AG04449 (cell line): ENCODE measurements around the gene KRT28.

Source experiments
- CTCF ChIA-PET: fragments of 350-600 bp; formaldehyde crosslinking; extraction: SDS; loops from one replicate; lab custom pipeline; 2021; ENCODE audit warnings: antibody characterized with exemption; lab: Yijun Ruan, JAX
- POLR2A ChIA-PET: fragments of 400-600, 350-600 bp; formaldehyde crosslinking; extraction: SDS; loops from one replicate; lab custom pipeline; 2020; ENCODE audit warnings: antibody characterized with exemption, inconsistent platforms; lab: Yijun Ruan, JAX
- DNase-seq: peaks from one replicate; pipeline ENCODE4 v3.0.0-alpha.2; 2010; ENCODE audit warnings: low read depth, low spot score
- H3K4me3 ChIP-seq: 2 replicates; pipeline ENCODE4 v1.5.1; 2011; ENCODE audit warnings: low read depth, mild to moderate bottlenecking, control low read depth, low read length
- TF ChIP-seq, protein P1 (sequence below): IDR thresholded peaks from one replicate; pipeline ENCODE4 v1.5.1; 2011; ENCODE audit warnings: mild to moderate bottlenecking, moderate library complexity, low read length, control low read depth, inconsistent platforms; ENCODE audit not compliant: insufficient read depth; ENCODE audit errors: missing control alignments

Gene KRT28, protein sequence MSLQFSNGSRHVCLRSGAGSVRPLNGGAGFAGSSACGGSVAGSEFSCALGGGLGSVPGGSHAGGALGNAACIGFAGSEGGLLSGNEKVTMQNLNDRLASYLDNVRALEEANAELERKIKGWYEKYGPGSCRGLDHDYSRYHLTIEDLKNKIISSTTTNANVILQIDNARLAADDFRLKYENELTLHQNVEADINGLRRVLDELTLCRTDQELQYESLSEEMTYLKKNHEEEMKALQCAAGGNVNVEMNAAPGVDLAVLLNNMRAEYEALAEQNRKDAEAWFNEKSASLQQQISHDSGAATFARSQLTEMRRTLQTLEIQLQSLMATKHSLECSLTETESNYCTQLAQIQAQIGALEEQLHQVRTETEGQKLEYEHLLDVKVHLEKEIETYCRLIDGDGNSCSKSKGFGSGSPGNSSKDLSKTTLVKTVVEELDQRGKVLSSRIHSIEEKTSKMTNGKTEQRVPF

GRCh38 chr17:40799859-40800258 is at the start of gene KRT28:
KRT28 (minus strand) TSS chr17:40799959; CDS start chr17:40799893, 66 bp downstream.
- TF ChIP-seq, protein P1, sequence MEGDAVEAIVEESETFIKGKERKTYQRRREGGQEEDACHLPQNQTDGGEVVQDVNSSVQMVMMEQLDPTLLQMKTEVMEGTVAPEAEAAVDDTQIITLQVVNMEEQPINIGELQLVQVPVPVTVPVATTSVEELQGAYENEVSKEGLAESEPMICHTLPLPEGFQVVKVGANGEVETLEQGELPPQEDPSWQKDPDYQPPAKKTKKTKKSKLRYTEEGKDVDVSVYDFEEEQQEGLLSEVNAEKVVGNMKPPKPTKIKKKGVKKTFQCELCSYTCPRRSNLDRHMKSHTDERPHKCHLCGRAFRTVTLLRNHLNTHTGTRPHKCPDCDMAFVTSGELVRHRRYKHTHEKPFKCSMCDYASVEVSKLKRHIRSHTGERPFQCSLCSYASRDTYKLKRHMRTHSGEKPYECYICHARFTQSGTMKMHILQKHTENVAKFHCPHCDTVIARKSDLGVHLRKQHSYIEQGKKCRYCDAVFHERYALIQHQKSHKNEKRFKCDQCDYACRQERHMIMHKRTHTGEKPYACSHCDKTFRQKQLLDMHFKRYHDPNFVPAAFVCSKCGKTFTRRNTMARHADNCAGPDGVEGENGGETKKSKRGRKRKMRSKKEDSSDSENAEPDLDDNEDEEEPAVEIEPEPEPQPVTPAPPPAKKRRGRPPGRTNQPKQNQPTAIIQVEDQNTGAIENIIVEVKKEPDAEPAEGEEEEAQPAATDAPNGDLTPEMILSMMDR: no peak
- H3K4me3 ChIP-seq: no peak within 1 kb of the TSS
- ChIA-PET CTCF (interaction anchor here (1.3 to 2.1 kb wide), 3 partner anchors 750 to 866 kb away, joined by 3 to 8 read pairs (median 4); no protein-coding TSS in a partner anchor), POLR2A (no interaction called here)
- no peak for DNase-seq

GRCh38 chr17:40848583-40849235 is 49.0 kb upstream of the KRT28 start:
- TF ChIP-seq, protein P1: no peak
- no peak overlapping the region for H3K4me3 ChIP-seq
- DNase-seq: no peak
- ChIA-PET CTCF (interaction anchor here (1.0 to 4.4 kb wide), 8 partner anchors 8 to 817 kb away, joined by 3 to 21 read pairs (median 7); no protein-coding TSS in a partner anchor), POLR2A (no interaction called here)

- H3K4me3 ChIP-seq: no peak overlapping the region
- TF ChIP-seq, protein P1: no peak
- ChIA-PET CTCF (interaction anchor here (1.0 to 4.4 kb wide), 8 partner anchors 14 to 821 kb away, joined by 3 to 21 read pairs (median 4); no protein-coding TSS in a partner anchor), POLR2A (no interaction called here)
- no peak for DNase-seq
Observed at GRCh38 chr17:40846515-40847144, 46.9 kb upstream of the KRT28 start.

GRCh38 chr17:40844671-40845107 is 44.9 kb upstream of the KRT28 start:
- TF ChIP-seq, protein P1: no peak
- no peak for DNase-seq
- H3K4me3 ChIP-seq: no peak overlapping the region
- CTCF ChIA-PET: interaction anchor here (1.0 to 3.7 kb wide), 5 partner anchors 12 to 821 kb away, joined by 3 to 14 read pairs (median 5); no protein-coding TSS in a partner anchor
- POLR2A ChIA-PET: no interaction called here

DNA sequence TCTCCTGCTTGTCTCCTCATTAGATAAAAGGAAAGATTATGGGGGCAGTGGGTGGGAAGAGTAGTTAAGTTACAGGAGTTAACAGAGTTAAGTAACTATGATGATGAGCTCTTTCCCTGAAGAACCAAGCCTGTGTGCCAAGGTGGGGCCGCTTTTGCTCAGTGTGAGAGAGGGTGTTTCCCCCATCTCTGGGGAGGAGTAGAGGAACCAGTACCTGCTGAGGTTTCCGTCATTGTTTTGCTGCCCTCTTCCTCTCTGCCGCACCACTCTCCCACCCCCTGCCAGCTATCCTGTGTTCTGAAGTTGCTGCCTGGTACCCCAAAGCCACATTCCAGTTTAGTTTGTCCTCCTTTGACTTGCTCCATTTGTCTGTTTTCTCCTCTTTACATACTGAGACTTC is 43.5 kb upstream of the KRT28 start:
- no peak overlapping the region for H3K4me3 ChIP-seq
- DNase-seq: no peak
- ChIA-PET CTCF (interaction anchor here (0.6 to 3.7 kb wide), 5 partner anchors 11 to 706 kb away, joined by 3 to 14 read pairs (median 4); no protein-coding TSS in a partner anchor), POLR2A (no interaction called here)
- TF ChIP-seq, protein P1: no peak
